HepG2 (cell line): ENCODE results near the gene HEMK1. TPM values are rescaled to one million over a fixed set of nuclear protein-coding genes. Genes with fewer than 3 reads are reported as not detected.
A peak's percentile ranks its signal among the peaks of the same experiment; 100 is the strongest.

Source experiments
- CEBPB ChIP-seq: IDR thresholded peaks from 2 replicates; pipeline ENCODE4 v1.6.1; 2011; ENCODE audit warnings: low read depth, low read length, improper control_type of control experiment, borderline replicate concordance
- CENPT ChIP-seq: sonication (generic); formaldehyde crosslinking; IDR thresholded peaks from 2 replicates; pipeline ENCODE4 v1.8.0; 2022; ENCODE audit warnings: low read depth, mild to moderate bottlenecking, moderate library complexity, missing genetic modification reagents
- E2F5 ChIP-seq: sonication (generic); formaldehyde crosslinking; conservative IDR thresholded peaks from 2 replicates; pipeline ENCODE4 v1.4.0; 2020; ENCODE audit warnings: missing genetic modification reagents
- JUND ChIP-seq: sonication (generic); formaldehyde crosslinking; IDR thresholded peaks from 2 replicates; pipeline ENCODE4 v1.8.0; 2022; ENCODE audit warnings: mild to moderate bottlenecking, missing genetic modification reagents
- KLF11 ChIP-seq: IDR thresholded peaks from 2 replicates; pipeline ENCODE4 v1.6.1; 2016; ENCODE audit warnings: missing compliant biosample characterization
- MAX ChIP-seq: IDR thresholded peaks from 2 replicates; pipeline ENCODE4 v1.6.1; 2012; ENCODE audit warnings: inconsistent platforms
- NCOA2 ChIP-seq: sonication (generic); formaldehyde crosslinking; IDR thresholded peaks from 2 replicates; pipeline ENCODE4 v1.8.0; 2022; ENCODE audit warnings: inconsistent platforms
- PPARG ChIP-seq: conservative IDR thresholded peaks from 2 replicates; pipeline ENCODE4 v1.6.1; 2016; ENCODE audit warnings: missing biosample characterization, missing genetic modification reagents
- REL ChIP-seq: sonication (generic); formaldehyde crosslinking; conservative IDR thresholded peaks from 2 replicates; pipeline ENCODE4 v1.8.0; 2022; ENCODE audit warnings: mild to moderate bottlenecking, missing genetic modification reagents, moderate library complexity
- REXO4 ChIP-seq: sonication (generic); formaldehyde crosslinking; IDR thresholded peaks from 2 replicates; pipeline ENCODE4 v1.8.0; 2022; ENCODE audit warnings: missing genetic modification reagents, mild to moderate bottlenecking, borderline replicate concordance
- RFXAP ChIP-seq: sonication (generic); formaldehyde crosslinking; IDR thresholded peaks from 2 replicates; pipeline ENCODE4 v1.4.0; 2020; ENCODE audit warnings: missing genetic modification reagents, borderline replicate concordance
- SIX1 ChIP-seq: sonication (generic); formaldehyde crosslinking; IDR thresholded peaks from 2 replicates; pipeline ENCODE4 v1.4.0; 2020; ENCODE audit warnings: missing genetic modification reagents, borderline replicate concordance
- ZFP91 ChIP-seq: sonication (generic); formaldehyde crosslinking; IDR thresholded peaks from 2 replicates; pipeline ENCODE4 v1.9.0; 2022; ENCODE audit warnings: missing genetic modification reagents, mild to moderate bottlenecking, borderline replicate concordance
- ZFYVE20 ChIP-seq: sonication (generic); formaldehyde crosslinking; IDR thresholded peaks from 2 replicates; pipeline ENCODE4 v1.8.0; 2023; ENCODE audit warnings: low read depth, mild to moderate bottlenecking, moderate library complexity, missing genetic modification reagents, borderline replicate concordance
- ZNF556 ChIP-seq: sonication (generic); formaldehyde crosslinking; IDR thresholded peaks from 2 replicates; pipeline ENCODE4 v1.4.0; 2020; ENCODE audit warnings: mild to moderate bottlenecking, missing genetic modification reagents, borderline replicate concordance
- ZNF850 ChIP-seq: sonication (generic); formaldehyde crosslinking; conservative IDR thresholded peaks from 2 replicates; pipeline ENCODE4 v1.9.0; 2021; ENCODE audit warnings: mild to moderate bottlenecking, missing genetic modification reagents
- ZNF883 ChIP-seq: sonication (generic); formaldehyde crosslinking; IDR thresholded peaks from 2 replicates; pipeline ENCODE4 v1.5.1; 2020; ENCODE audit warnings: mild to moderate bottlenecking, missing genetic modification reagents; ENCODE audit errors: not compliant biosample characterization
- ZSCAN25 ChIP-seq: sonication (generic); formaldehyde crosslinking; IDR thresholded peaks from 2 replicates; pipeline ENCODE4 v1.8.0; 2022; ENCODE audit warnings: mild to moderate bottlenecking, missing genetic modification reagents
- polyA plus RNA-seq, 8 experiments: library from polyadenylated mRNA; depleted of rRNA in 3 of 8; stranded (reverse) in 7 of 8; unstranded in 1 of 8; fragments of >200 nt; fragmentation: Illumina TruSeq in 4 of 8; extraction: Trizol in 4 of 8; gene quantifications; 2 replicates each; pipeline versions ENCODE4 v1.2.1 to v1.2.3, GENCODE V29; 2011 to 2016; ENCODE audit warnings: low read depth in 4 of 8, missing spikeins in 1 of 8, mixed read lengths in 1 of 8; ENCODE audit not compliant: insufficient read depth in 1 of 8
- total RNA-seq, 5 experiments: library from RNA; depleted of rRNA; stranded (reverse); fragments of >200 nt; fragmentation: Illumina TruSeq; extraction: Trizol; gene quantifications; 2 replicates each; pipeline ENCODE4 v1.2.3, GENCODE V29; 2016; ENCODE audit warnings: low read depth in 1 of 5
- TF ChIP-seq, protein P1 (sequence below), 2 experiments: sonication (generic) in 1 of 2; formaldehyde crosslinking in 1 of 2; IDR thresholded peaks; 2 replicates each; pipeline versions ENCODE4 v1.5.1 to v1.6.1; 2011 to 2020; ENCODE audit warnings: borderline replicate concordance in 1 of 2, low read depth in 1 of 2, low read length in 1 of 2, mild to moderate bottlenecking in 1 of 2, missing genetic modification reagents in 1 of 2, moderate library complexity in 1 of 2
- TF ChIP-seq, protein P2 (sequence below): sonication (generic); formaldehyde crosslinking; IDR thresholded peaks from 2 replicates; pipeline ENCODE4 v1.8.0; 2022; ENCODE audit warnings: mild to moderate bottlenecking, missing genetic modification reagents, borderline replicate concordance
- TF ChIP-seq, protein P3 (sequence below): sonication (generic); formaldehyde crosslinking; IDR thresholded peaks from 2 replicates; pipeline ENCODE4 v1.5.0; 2020; ENCODE audit warnings: missing genetic modification reagents

HEMK1 gene
- total and polyA plus RNA-seq, 2 of the 13 experiments (the other 11 are each of a cell fraction or from before 2014, with no cell fraction given) = 9.8 to 12.6 TPM

DNA sequence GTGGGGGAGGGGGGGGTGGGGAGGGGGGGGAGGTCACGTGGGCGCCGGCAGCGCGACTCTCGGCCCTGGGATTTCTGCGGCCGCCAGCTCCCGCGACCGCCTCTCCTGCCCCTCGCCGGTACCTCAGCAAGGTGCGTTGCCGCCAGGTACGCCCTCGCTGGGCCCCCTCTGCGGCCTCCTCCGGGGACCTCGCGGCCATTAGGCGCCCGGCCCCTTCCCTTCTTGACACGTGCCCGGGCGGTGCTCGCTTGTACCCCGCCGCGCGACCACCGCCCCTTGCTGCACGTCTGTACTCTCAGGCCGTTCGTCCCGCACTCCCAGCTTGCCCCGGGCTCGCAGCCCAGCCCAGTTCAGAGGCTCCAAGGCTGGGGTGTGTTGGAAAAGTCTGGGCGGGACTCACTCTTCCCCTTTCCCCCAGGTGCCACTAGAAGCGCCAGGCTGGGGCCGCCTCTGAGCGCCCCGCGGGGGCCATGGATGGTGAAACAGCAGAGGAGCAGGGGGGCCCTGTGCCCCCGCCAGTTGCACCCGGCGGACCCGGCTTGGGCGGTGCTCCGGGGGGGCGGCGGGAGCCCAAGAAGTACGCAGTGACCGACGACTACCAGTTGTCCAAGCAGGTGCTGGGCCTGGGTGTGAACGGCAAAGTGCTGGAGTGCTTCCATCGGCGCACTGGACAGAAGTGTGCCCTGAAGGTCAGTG, 47.9 kb downstream of the HEMK1 start, which contains the start of gene MAPKAPK3 (continued):
- TF ChIP-seq, protein P1, sequence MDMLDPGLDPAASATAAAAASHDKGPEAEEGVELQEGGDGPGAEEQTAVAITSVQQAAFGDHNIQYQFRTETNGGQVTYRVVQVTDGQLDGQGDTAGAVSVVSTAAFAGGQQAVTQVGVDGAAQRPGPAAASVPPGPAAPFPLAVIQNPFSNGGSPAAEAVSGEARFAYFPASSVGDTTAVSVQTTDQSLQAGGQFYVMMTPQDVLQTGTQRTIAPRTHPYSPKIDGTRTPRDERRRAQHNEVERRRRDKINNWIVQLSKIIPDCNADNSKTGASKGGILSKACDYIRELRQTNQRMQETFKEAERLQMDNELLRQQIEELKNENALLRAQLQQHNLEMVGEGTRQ (IDR thresholded peaks at IDR 0.05; ENCODE audit: low read depth, low read length) = peak; percentile 43; the same call in 1 of the 2 replicates
- TF ChIP-seq, protein P1 (CRISPR knock-in tag; IDR thresholded peaks at IDR 0.05; ENCODE audit: borderline replicate concordance) = peak; percentile 63; the same call in 1 of the 2 replicates
- TF ChIP-seq CEBPB (peak; percentile 35; the same call in 1 of the 2 replicates), NCOA2 (CRISPR knock-in tag) (peak; percentile 18; the same call in 1 of the 2 replicates), JUND (CRISPR knock-in tag) (no peak), E2F5 (no peak), REL (CRISPR knock-in tag) (0 out of 2 replicates have a peak, but pooled peaks have one; percentile 36), ZNF850 (CRISPR knock-in tag) (no peak), ZFP91 (CRISPR knock-in tag) (peak; percentile 79; the same call in 1 of the 2 replicates), KLF11 (no peak), ZNF883 (CRISPR knock-in tag) (peak; percentile 57), ZNF556 (CRISPR knock-in tag) (0 out of 2 replicates have a peak, but pooled peaks have one; percentile 56), PPARG (CRISPR knock-in tag) (no peak), RFXAP (CRISPR knock-in tag) (no peak), ZSCAN25 (CRISPR knock-in tag) (peak; percentile 12; the same call in 1 of the 2 replicates), SIX1 (CRISPR knock-in tag) (no peak), CENPT (CRISPR knock-in tag) (no peak), MAX (peak; percentile 41; the same call in 1 of the 2 replicates), REXO4 (CRISPR knock-in tag) (no peak), ZFYVE20 (CRISPR knock-in tag) (no peak)
- TF ChIP-seq, protein P2, sequence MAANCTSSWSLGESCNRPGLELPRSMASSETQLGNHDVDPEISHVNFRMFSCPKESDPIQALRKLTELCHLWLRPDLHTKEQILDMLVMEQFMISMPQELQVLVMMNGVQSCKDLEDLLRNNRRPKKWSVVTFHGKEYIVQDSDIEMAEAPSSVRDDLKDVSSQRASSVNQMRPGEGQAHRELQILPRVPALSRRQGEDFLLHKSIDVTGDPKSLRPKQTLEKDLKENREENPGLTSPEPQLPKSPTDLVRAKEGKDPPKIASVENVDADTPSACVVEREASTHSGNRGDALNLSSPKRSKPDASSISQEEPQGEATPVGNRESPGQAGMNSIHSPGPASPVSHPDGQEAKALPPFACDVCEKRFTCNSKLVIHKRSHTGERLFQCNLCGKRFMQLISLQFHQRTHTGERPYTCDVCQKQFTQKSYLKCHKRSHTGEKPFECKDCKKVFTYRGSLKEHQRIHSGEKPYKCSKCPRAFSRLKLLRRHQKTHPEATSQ (CRISPR knock-in tag) = no peak
- TF ChIP-seq, protein P3, sequence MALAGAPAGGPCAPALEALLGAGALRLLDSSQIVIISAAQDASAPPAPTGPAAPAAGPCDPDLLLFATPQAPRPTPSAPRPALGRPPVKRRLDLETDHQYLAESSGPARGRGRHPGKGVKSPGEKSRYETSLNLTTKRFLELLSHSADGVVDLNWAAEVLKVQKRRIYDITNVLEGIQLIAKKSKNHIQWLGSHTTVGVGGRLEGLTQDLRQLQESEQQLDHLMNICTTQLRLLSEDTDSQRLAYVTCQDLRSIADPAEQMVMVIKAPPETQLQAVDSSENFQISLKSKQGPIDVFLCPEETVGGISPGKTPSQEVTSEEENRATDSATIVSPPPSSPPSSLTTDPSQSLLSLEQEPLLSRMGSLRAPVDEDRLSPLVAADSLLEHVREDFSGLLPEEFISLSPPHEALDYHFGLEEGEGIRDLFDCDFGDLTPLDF (CRISPR knock-in tag) = peak; percentile 64; the same call in 1 of the 2 replicates
